Activated CD4-positive, alpha-beta T cell treated with anti-CD3 and anti-CD28 coated beads for 48 hours (primary cell): ENCODE measurements around the gene ZDHHC5.
"Not testable (repeated sequence)": the region's sequence is repeated elsewhere in the genome, so short reads cannot be mapped to it uniquely, and the experiment has no call there.

Experiments
- DNase-seq: peaks from one replicate; pipeline ENCODE4 v3.0.0-alpha.2; 2020

ZDHHC5 gene

GRCh38 chr11:57668434-57668782 is 494 bp downstream of the ZDHHC5 start:
- DNase-seq = peak; percentile 55

GRCh38 chr11:57674251-57674650 is 6.3 kb downstream of the ZDHHC5 start:
- no peak for DNase-seq

GRCh38 chr11:57675176-57675941 is 7.4 kb downstream of the ZDHHC5 start:
- no peak for DNase-seq

- no peak for DNase-seq
Measured at GRCh38 chr11:57679396-57679795, 11.5 kb downstream of the ZDHHC5 start.

- no peak for DNase-seq
Measured at GRCh38 chr11:57680552-57680874, 12.6 kb downstream of the ZDHHC5 start.

GRCh38 chr11:57681168-57681567 is 13.3 kb downstream of the ZDHHC5 start:
- no peak for DNase-seq

GRCh38 chr11:57690474-57690873 is 22.6 kb downstream of the ZDHHC5 start:
- not testable (repeated sequence) for DNase-seq

GRCh38 chr11:57698843-57699365 is 31.0 kb downstream of the ZDHHC5 start:
- no peak for DNase-seq

GRCh38 chr11:57699813-57700212 is 31.9 kb downstream of the ZDHHC5 start:
- DNase-seq = no peak

- no peak for DNase-seq
Measured at GRCh38 chr11:57700425-57700824, 32.5 kb downstream of the ZDHHC5 start.

GRCh38 chr11:57703341-57703740 is 35.4 kb downstream of the ZDHHC5 start:
- no peak for DNase-seq

- DNase-seq = no peak
Measured at GRCh38 chr11:57704932-57705331, 37.0 kb downstream of the ZDHHC5 start.

- DNase-seq = not testable (repeated sequence)
Measured at GRCh38 chr11:57705432-57705831, 37.5 kb downstream of the ZDHHC5 start.

GRCh38 chr11:57709802-57710367 is 42.0 kb downstream of the ZDHHC5 start:
- DNase-seq = no peak

GRCh38 chr11:57711414-57712255 is 43.7 kb downstream of the ZDHHC5 start, which contains the start of gene MED19:
Gene MED19 (minus strand): TSS chr11:57712215. CDS start chr11:57712179, 36 bp downstream.
- peak; percentile 84 for DNase-seq

- peak; percentile 92 for DNase-seq
Measured at GRCh38 chr11:57712256-57713150, 44.6 kb downstream of the ZDHHC5 start, which contains the start of gene TMX2. Gene TMX2 (plus strand): TSS chr11:57712593. CDS start chr11:57712619, 26 bp downstream.

GRCh38 chr11:57713835-57714234 is 45.9 kb downstream of the ZDHHC5 start:
- DNase-seq = no peak

GRCh38 chr11:57716726-57717125 is 48.8 kb downstream of the ZDHHC5 start:
- not testable (repeated sequence) for DNase-seq

- no peak for DNase-seq
Measured at GRCh38 chr11:57727185-57727584, 59.3 kb downstream of the ZDHHC5 start.

- DNase-seq = no peak
Measured at GRCh38 chr11:57728829-57729228, 60.9 kb downstream of the ZDHHC5 start.

GRCh38 chr11:57729479-57729878 is 61.6 kb downstream of the ZDHHC5 start:
- no peak for DNase-seq

GRCh38 chr11:57732661-57733060 is 64.7 kb downstream of the ZDHHC5 start:
- no peak for DNase-seq
